MM.1S (cell line): ENCODE measurements around the gene CARD8.

Experiments
- EZH2 ChIP-seq: fragments of 300-600 bp; sonication (generic); optimal IDR thresholded peaks from 2 replicates; pipeline ENCODE3; 2017; ENCODE audit warnings: low read depth, mild to moderate bottlenecking, antibody characterized with exemption, low read length, mixed read lengths
- TF ChIP-seq, protein P1 (sequence below): fragments of 300-600 bp; sonication (generic); IDR thresholded peaks from 2 replicates; pipeline ENCODE4 v1.5.1; 2016; ENCODE audit warnings: antibody characterized with exemption, low read length, mixed read lengths

DNA sequence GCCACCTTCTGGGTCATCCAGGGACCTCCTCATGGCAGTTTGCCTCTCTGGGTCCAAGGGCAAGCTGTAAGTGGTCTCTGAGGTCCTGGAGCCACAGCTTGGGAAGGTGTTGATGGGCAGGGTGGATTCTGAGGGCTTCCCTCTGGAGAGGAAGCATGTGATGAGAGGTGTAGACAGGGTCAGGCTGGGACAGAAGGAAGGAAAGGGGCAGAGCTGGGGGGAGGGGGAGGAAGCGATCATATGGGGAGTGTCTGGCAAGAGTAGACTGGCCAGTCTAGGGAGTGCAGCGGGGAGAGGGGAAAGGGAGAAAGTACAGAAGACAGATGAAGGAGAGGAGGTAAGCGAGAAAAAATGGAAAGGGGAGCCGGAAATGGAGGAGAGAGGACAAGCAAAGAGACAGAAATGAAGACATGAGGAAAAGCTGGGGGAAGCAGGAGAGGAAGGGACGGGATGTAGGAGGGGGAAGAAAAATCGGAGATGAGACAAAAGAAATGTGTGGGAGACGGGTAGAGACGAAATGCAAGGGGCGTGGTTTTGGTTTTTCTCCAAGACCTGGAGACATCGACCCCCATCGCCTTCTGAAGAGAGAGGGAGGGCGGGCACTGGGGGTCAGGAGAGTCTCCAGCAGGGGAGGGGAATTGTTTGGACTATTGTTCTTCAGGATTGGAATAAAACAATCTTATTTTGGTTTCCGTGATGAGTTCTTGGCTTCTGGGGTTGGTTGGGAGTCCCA, 58.6 kb downstream of the CARD8 start:
- TF ChIP-seq, protein P1, sequence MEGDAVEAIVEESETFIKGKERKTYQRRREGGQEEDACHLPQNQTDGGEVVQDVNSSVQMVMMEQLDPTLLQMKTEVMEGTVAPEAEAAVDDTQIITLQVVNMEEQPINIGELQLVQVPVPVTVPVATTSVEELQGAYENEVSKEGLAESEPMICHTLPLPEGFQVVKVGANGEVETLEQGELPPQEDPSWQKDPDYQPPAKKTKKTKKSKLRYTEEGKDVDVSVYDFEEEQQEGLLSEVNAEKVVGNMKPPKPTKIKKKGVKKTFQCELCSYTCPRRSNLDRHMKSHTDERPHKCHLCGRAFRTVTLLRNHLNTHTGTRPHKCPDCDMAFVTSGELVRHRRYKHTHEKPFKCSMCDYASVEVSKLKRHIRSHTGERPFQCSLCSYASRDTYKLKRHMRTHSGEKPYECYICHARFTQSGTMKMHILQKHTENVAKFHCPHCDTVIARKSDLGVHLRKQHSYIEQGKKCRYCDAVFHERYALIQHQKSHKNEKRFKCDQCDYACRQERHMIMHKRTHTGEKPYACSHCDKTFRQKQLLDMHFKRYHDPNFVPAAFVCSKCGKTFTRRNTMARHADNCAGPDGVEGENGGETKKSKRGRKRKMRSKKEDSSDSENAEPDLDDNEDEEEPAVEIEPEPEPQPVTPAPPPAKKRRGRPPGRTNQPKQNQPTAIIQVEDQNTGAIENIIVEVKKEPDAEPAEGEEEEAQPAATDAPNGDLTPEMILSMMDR, result no peak
- TF ChIP-seq EZH2, result no peak
